Colonic mucosa (tissue), 4 donors: ENCODE measurements around the gene PTK6. TPM values are rescaled to one million over a fixed set of nuclear protein-coding genes. Genes with fewer than 3 reads are reported as not detected.
A peak's percentile ranks its signal among the peaks of the same experiment; 100 is the strongest.

Experiments used
- DNase-seq: peaks from one replicate; pipeline ENCODE4 v3.0.0-alpha.2; 2020
- H3K27ac ChIP-seq: fragments of 200-600 bp; one replicate; pipeline ENCODE4 v1.8.0; 2021
- H3K27me3 ChIP-seq: fragments of 200-600 bp; one replicate; pipeline ENCODE4 v1.8.0; 2021
- H3K36me3 ChIP-seq: fragments of 200-600 bp; one replicate; pipeline ENCODE4 v1.8.0; 2021
- H3K4me1 ChIP-seq: fragments of 200-600 bp; one replicate; pipeline ENCODE4 v1.8.0; 2021; ENCODE audit warnings: mild to moderate bottlenecking
- H3K4me3 ChIP-seq: fragments of 200-600 bp; one replicate; pipeline ENCODE4 v1.8.0; 2021
- H3K9ac ChIP-seq, 2 donors: one replicate each; pipeline ENCODE4 v1.7.0; 2013; ENCODE audit warnings: control low read depth in 2 of 2, low read depth in 2 of 2, low read length in 2 of 2
- H3K9me3 ChIP-seq: fragments of 200-600 bp; one replicate; pipeline ENCODE4 v1.8.0; 2021
- intact Hi-C: fragments of 100-400 bp; cut with DNase I; formaldehyde crosslinking; loops from one replicate; pipeline ENCODE4 v1.14.1; 2022
- total RNA-seq, 2 donors: library from RNA; stranded (reverse); fragmentation: NEBNext Ultra II Directional in 1 of 2; extraction: Animal tissue kit (Norgen Biotek cat#: 25700) in 1 of 2; gene quantifications; one replicate each; pipeline ENCODE4 v1.2.1, GENCODE V29; 2021
- TF ChIP-seq, protein P1 (sequence below): fragments of 200-600 bp; IDR thresholded peaks from one replicate; pipeline ENCODE4 v1.8.0; 2022; ENCODE audit warnings: antibody characterized with exemption, mild to moderate bottlenecking
- donor health status: healthy.
- donor health status: DM: no; HTN: no; CAD: no.
- donor health status: DM: no; HTN: no; CAD: no.

Gene PTK6
- total RNA-seq, 2 donors from 2014 or later, result 69.0 to 91.1 TPM

GRCh38 chr20:63567136-63567385 lies 29.9 kb upstream of the PTK6 start:
- peaks cover 9% of the 10 kb centered on the region for H3K36me3 ChIP-seq
- H3K4me3 ChIP-seq, result no peak overlapping the region
- intact Hi-C loops, result no loop called here
- DNase-seq, result no peak
- no peak overlapping the region for H3K27ac ChIP-seq
- TF ChIP-seq, protein P1, sequence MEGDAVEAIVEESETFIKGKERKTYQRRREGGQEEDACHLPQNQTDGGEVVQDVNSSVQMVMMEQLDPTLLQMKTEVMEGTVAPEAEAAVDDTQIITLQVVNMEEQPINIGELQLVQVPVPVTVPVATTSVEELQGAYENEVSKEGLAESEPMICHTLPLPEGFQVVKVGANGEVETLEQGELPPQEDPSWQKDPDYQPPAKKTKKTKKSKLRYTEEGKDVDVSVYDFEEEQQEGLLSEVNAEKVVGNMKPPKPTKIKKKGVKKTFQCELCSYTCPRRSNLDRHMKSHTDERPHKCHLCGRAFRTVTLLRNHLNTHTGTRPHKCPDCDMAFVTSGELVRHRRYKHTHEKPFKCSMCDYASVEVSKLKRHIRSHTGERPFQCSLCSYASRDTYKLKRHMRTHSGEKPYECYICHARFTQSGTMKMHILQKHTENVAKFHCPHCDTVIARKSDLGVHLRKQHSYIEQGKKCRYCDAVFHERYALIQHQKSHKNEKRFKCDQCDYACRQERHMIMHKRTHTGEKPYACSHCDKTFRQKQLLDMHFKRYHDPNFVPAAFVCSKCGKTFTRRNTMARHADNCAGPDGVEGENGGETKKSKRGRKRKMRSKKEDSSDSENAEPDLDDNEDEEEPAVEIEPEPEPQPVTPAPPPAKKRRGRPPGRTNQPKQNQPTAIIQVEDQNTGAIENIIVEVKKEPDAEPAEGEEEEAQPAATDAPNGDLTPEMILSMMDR, result no peak
- H3K4me1 ChIP-seq, result no peaks in the 10 kb centered on the region
- no peaks in the 10 kb centered on the region for H3K9me3 ChIP-seq
- no peaks in the 10 kb centered on the region for H3K27me3 ChIP-seq
- H3K9ac ChIP-seq, result peak overlapping the region in 1 of 2 donors; percentile 27

- DNase-seq, result no peak
- intact Hi-C loops, result no loop called here
- Histone ChIP-seq H3K4me3 (no peak overlapping the region), H3K36me3 (peaks cover 9% of the 10 kb centered on the region), H3K27me3 (no peaks in the 10 kb centered on the region), H3K4me1 (no peaks in the 10 kb centered on the region), H3K9me3 (no peaks in the 10 kb centered on the region), H3K27ac (no peak overlapping the region), H3K9ac (no peak overlapping the region)
- TF ChIP-seq, protein P1, result no peak
Observed at GRCh38 chr20:63566395-63567135, 29.4 kb upstream of the PTK6 start.

GRCh38 chr20:63565699-63566335 lies 28.6 kb upstream of the PTK6 start:
- TF ChIP-seq, protein P1, result no peak
- intact Hi-C loops, result no loop called here
- DNase-seq, result no peak
- H3K4me3 ChIP-seq, result no peak overlapping the region
- H3K9me3 ChIP-seq, result no peaks in the 10 kb centered on the region
- H3K36me3 ChIP-seq, result peaks cover 9% of the 10 kb centered on the region
- no peak overlapping the region for H3K27ac ChIP-seq
- H3K9ac ChIP-seq, result no peak overlapping the region
- no peaks in the 10 kb centered on the region for H3K27me3 ChIP-seq
- H3K4me1 ChIP-seq, result no peaks in the 10 kb centered on the region

DNA sequence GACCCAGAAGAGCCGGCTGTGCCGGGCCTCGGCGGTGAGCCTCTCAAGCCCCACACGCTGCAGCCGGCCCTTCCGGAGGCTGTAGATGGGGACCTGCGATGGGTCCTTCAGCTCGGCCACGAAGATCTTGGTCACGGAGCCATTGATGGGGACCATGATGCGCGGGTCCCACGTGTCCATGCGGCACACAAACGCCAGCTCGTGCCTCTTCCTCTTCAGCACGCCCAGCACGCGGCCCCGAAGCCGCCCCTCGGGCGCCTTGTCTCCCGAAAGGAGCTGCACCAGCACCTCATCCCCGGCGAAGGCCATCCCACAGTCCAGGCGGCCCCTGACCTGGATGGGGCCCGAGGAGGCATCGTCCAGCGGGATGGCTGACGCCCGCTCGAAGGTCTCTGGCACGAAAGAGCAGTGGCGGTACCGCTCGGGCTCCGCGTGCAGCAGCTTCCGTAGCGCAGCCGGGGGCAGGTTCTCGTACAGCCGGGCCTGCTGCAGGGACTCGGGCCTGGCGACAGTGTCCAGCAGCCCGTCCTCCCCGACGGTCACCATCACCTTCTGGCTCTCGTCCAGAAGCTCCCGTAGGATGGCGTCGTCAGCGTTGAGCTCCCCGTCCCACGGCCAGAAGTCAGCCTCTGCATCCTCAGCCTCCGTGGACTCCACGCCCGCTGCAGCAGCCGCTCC lies 28.0 kb upstream of the PTK6 start:
- no peaks in the 10 kb centered on the region for H3K9me3 ChIP-seq
- intact Hi-C loops, result no loop called here
- peaks cover 9% of the 10 kb centered on the region for H3K36me3 ChIP-seq
- H3K27ac ChIP-seq, result no peak overlapping the region
- TF ChIP-seq, protein P1, result no peak
- no peaks in the 10 kb centered on the region for H3K4me1 ChIP-seq
- no peak for DNase-seq
- H3K27me3 ChIP-seq, result no peaks in the 10 kb centered on the region
- no peak overlapping the region for H3K9ac ChIP-seq
- H3K4me3 ChIP-seq, result no peak overlapping the region

DNA sequence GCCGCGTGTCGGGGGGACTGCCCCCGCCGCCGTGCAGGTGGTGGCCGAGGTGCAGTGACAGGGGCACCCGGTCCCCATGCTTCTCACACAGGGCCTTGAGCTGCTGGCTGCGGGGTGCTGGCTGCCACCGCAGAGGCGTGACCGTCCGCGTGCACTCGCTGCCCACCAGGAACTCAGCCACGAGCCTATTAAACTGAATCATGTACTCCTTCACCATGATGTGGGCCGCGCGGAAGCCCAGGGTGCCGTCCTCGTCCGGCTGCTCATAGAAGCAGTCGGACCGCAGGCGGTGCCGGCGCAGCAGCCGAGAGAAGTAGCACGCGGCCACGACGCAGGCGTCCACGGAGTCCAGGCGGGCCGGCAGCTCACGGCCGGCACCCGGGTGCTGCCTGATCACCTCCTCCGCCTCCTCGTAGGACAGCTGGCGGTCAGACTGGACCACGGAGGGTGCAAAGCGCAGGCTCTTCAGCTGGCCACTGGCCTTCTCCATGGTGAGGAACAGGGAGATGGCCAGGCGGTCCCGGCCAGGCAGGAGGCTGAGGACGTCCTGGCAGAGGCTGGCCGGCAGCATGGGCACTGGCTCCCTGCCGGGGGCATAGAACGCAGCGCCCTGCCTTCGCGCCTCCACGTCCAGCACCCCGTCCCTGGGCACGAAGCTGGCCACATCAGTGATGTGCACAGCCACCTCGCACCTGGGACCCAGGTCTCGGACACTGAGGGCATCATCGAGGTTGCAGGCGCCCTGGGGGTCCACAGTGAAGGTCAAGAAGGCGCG lies 27.0 kb upstream of the PTK6 start:
- peaks cover 9% of the 10 kb centered on the region for H3K36me3 ChIP-seq

More for the DNA sequence above, 27.0 kb upstream of the PTK6 start:
- TF ChIP-seq, protein P1, result no peak
- DNase-seq, result no peak
- H3K4me1 ChIP-seq, result no peaks in the 10 kb centered on the region
- no peak overlapping the region for H3K4me3 ChIP-seq
- H3K9ac ChIP-seq, result no peak overlapping the region
- no peaks in the 10 kb centered on the region for H3K9me3 ChIP-seq
- no peak overlapping the region for H3K27ac ChIP-seq
- intact Hi-C loops, result no loop called here
- H3K27me3 ChIP-seq, result no peaks in the 10 kb centered on the region
